Measurements from ENCODE around the gene IFITM10.

Gene IFITM10

DNA sequence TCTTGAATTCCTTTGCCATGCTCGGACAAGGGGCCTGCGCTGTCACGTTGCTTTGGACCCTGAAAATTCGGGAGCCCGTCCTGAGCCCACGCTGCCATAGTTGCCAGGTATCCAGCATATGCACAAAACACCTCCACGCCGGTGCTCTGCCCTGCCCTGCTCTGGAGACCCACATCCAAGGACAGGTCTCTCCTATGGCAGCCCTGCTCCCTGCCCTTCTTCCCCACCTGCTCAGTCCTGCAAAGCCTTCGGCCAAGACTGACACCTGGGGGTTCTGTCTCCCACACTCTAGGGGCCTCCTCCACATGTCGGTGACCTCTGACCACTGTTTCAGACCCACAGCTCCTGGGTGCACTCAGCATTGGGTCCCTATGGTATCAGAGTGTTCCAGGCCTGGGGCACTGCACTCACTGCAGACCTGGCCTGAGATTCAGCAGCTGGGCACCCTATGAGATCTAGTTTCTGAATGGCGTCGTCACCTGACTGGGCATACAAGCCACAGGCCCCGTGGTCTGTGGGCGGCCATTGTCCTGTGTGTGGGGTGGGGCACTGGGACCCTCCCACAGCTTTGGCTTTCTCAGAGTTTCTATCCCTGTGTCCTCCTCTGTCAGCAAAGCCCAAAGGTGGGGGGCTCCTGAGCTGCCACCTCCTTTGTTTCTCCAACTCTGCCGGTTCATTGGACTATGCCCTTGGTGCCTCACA, 55.4 kb downstream of the IFITM10 start:
- no peak for DNase-seq (ENCODE audit: low read depth)
- H3K4me3 ChIP-seq (ENCODE audit: low read depth, low read length): no peak overlapping the region
- TF ChIP-seq, protein P1, sequence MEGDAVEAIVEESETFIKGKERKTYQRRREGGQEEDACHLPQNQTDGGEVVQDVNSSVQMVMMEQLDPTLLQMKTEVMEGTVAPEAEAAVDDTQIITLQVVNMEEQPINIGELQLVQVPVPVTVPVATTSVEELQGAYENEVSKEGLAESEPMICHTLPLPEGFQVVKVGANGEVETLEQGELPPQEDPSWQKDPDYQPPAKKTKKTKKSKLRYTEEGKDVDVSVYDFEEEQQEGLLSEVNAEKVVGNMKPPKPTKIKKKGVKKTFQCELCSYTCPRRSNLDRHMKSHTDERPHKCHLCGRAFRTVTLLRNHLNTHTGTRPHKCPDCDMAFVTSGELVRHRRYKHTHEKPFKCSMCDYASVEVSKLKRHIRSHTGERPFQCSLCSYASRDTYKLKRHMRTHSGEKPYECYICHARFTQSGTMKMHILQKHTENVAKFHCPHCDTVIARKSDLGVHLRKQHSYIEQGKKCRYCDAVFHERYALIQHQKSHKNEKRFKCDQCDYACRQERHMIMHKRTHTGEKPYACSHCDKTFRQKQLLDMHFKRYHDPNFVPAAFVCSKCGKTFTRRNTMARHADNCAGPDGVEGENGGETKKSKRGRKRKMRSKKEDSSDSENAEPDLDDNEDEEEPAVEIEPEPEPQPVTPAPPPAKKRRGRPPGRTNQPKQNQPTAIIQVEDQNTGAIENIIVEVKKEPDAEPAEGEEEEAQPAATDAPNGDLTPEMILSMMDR (IDR thresholded peaks at IDR 0.05; ENCODE audit: low read depth, low read length, missing control alignments): no peak

DNA sequence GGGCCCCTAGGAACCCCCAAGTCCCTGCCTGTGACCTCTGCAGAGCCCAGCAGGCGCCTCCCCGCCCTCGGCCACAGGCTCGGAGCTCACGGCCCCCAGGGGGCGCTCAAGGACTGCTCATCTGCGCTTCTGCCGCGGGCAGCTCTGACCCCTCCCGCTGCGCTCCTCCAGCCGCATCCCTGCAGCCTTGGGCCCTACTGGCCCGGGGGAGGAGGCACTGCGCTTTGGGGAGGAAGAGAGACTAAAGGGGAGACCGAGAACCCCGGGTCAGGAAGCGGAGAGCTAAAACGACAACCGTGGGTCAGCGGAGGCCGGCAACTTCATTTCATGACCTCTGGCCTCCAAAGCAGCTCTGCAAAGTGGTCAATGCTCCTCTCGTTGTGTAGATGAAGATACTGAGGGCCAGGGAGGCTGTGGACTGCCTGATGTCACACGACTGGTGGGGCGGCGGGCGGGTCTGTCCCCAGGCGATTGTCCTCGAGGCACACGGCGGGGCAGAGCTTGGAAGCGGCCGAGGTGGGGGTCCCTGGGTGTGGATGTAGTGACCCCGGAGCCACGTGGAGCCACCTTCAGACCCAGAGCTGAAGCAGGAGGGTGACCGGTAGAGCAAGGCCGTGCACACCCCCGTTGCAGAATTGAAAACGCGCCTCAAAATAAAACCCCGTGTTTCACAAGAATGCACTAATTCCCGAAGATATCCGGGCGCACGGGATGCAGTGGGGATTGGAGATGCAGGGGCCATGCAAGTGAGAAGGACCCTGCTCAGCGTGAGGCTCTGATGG, 56.1 kb downstream of the IFITM10 start:
- TF ChIP-seq, protein P1 (IDR thresholded peaks at IDR 0.05; ENCODE audit: low read depth, low read length, missing control alignments): peak; percentile 89
- peak; percentile 8 for DNase-seq (ENCODE audit: low read depth)
- no peak overlapping the region for H3K4me3 ChIP-seq (ENCODE audit: low read depth, low read length)

DNA sequence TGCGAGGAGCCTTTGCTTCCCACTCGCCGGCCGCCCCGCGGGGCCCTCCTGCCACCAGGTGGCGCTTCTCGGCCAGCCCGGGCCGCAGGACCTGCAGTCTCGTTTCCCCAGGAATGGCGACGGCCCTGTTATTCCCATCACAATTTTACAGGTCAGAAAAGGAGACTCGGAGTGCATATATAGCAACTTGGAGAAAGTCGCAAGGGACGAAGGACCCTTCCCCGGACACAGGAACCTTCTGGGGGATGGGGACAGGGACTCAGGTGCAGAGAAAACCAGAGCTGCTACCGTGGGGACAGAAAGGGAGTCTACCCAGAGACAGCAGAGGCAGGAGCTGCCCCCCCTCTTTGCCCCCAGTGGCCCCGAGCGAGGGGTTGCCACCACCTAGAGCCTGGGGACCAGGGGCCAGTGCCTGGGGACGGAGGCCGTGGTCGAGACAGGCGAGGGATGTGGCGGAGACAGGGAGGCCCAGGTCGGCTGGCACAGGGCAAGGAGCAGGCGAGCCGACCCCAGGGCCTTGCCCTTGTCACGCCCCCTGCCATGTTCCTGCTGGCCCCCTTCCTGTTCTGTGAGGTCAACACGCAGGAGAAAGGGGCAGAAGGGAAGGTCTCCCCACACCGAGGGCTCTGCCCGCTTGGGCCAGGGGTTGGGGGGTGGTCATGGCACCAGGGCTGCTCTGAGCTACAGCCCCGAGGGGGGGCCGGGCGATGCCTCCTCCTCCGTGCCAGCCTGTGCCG, 56.9 kb downstream of the IFITM10 start:
- no peak for DNase-seq (ENCODE audit: low read depth)
- H3K4me3 ChIP-seq (ENCODE audit: low read depth, low read length): no peak overlapping the region
- TF ChIP-seq, protein P1 (IDR thresholded peaks at IDR 0.05; ENCODE audit: low read depth, low read length, missing control alignments): peak; percentile 88

DNA sequence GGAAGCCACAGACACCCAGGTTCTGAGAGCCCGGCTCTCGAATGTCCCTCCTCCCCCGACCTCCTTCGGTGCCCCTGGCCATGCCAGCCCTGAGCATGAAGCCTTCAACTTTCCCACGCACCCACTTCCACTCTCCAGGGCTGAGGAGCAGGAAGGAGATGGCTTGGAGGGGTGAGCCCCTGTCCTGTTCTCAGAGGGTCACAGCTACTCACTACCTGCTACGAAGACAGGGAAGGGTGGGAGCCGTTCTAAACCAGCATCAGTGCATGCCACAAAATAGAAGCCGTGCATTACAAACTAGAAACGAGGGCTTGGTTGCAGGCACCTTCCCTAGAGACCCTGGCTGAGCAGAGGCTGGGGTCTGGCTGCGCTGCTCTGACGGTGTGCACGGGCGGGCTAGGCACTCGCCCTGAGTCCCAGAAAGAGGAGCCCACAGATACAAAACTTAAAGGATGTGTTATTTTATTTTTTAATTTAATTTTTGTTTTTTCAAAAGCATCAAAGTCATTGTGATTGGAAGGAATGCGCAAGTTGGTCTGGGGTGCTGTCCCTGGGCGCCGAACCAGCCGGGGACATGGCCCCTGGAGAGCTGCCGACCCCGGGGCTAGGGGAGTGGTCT, 57.6 kb downstream of the IFITM10 start:
- TF ChIP-seq, protein P1 (IDR thresholded peaks at IDR 0.05; ENCODE audit: low read depth, low read length, missing control alignments): no peak
- H3K4me3 ChIP-seq (ENCODE audit: low read depth, low read length): no peak overlapping the region
- DNase-seq (ENCODE audit: low read depth): no peak

DNA sequence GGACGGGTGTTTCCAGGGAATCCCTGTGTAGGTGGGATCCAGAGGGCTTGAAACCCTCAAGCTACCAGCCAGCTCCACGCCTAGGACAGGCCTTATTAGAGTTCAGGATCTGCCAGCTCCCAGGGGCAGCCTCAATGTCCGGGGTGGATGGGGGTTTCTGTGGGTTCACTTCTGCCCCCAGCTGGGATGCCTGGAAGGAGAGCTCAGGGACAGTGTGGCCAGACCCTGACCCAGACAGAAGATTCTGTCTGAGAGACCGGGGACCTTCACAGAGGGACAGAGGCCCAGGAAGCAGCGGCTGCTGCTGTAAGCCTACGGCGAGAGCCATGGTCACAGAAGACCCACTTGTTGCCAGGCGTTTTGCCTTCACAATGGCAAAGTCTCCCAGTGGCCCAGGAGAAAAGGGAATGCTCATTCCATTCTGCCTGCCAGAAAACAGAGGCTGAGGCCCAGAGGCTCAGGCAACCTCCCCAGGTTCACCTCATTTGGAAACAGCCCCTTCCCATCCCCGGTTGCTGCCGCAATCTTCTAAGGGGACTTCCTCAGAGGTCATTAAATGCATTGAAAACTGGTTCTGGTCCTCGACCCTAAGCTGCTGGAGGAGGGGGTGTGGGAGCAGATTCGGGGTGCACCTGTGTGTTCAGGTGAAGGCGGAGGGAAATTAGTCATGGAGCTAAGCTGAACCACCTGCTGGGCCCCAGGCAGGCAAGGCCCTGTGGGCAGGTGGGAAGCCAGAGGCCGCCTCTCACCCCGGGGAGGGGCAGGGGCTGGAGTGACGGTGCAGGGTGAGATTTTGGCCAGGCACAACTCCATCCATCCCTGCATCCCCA, 58.3 kb downstream of the IFITM10 start:
- TF ChIP-seq, protein P1 (IDR thresholded peaks at IDR 0.05; ENCODE audit: low read depth, low read length, missing control alignments): no peak
- no peak for DNase-seq (ENCODE audit: low read depth)
- no peak overlapping the region for H3K4me3 ChIP-seq (ENCODE audit: low read depth, low read length)
